Raji (cell line): ENCODE data around the gene KIF4A.

Experiments used
- POLR2A ChIP-seq: IDR thresholded peaks from 2 replicates; pipeline ENCODE4 v1.6.1; 2011; ENCODE audit warnings: low read depth, low read length, control low read depth; ENCODE audit not compliant: insufficient read depth

Gene KIF4A

DNA sequence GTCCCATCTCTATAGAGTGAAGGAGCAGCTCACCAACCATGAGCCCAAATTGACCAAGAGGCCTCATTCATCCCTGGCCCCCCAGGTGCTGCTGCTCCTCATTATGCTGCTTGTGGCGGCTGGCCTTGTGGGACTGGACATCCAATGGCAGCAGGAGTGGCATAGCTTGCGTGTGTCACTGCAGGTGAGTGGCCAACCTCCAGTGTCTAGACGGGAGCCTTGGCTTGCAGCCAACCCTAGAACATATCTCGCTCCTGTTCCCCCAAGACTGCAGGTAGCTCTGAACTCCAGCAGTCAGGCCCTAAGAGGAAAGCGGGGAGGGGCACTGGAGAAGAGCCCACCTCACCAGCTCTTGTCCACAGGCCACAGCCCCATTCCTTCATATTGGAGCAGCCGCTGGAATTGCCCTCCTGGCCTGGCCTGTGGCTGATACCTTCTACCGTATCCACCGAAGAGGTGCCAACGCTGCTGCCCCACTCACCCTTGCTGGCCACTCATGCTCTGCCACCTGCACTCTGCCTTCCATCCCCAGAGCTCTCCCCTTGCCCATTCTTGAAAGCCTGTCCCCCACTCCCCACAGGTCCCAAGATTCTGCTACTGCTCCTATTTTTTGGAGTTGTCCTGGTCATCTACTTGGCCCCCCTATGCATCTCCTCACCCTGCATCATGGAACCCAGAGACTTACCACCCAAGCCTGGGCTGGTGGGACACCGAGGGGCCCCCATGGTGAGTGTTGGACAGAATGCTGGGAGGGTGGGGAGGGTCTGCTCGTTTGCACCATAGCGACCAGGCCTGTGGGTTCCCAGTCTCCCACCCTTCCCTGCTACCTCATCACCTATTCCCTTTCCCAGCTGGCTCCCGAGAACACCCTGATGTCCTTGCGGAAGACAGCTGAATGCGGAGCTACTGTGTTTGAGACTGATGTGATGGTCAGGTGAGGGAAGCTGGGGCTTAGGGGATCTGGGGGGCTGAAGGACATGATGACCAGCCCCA, 136.7 kb downstream of the KIF4A start:
- no peak for TF ChIP-seq POLR2A

DNA sequence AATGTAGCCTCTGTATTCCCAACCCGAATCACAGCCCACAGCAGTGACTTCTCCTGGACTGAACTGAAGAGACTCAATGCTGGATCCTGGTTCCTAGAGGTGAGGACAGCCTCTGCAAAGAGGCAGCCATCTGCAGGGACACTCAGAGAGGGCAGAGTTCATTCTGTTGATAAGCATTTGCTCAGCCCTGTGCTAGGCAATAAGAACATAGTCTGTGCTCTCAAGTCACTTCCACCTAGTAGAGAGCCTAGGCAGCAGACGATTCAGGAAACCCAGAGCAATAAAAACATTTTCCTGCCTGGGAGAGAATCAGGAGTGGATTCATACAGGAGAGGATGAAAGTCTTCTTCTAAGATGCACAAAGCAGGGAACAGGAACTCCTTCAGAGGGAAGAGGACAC, 137.5 kb downstream of the KIF4A start:
- no peak for TF ChIP-seq POLR2A

DNA sequence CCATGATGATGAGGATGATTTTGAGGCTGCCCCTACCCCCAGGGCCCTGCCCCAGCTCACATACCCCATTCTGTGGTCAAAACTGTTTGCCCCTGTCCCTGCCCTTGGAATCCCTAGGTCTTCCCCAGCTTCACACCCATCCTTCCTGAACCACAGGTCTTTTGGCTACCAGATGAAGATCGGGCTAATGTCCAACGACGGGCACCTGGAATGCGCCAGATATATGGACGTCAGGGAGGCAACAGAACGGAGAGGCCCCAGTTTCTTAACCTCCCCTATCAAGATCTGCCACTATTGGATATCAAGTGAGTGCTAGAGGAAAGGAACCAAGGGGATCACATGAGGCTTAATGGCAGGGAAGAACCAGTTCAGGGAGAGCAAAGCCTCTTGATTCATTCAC, 139.9 kb downstream of the KIF4A start:
- no peak for TF ChIP-seq POLR2A

DNA sequence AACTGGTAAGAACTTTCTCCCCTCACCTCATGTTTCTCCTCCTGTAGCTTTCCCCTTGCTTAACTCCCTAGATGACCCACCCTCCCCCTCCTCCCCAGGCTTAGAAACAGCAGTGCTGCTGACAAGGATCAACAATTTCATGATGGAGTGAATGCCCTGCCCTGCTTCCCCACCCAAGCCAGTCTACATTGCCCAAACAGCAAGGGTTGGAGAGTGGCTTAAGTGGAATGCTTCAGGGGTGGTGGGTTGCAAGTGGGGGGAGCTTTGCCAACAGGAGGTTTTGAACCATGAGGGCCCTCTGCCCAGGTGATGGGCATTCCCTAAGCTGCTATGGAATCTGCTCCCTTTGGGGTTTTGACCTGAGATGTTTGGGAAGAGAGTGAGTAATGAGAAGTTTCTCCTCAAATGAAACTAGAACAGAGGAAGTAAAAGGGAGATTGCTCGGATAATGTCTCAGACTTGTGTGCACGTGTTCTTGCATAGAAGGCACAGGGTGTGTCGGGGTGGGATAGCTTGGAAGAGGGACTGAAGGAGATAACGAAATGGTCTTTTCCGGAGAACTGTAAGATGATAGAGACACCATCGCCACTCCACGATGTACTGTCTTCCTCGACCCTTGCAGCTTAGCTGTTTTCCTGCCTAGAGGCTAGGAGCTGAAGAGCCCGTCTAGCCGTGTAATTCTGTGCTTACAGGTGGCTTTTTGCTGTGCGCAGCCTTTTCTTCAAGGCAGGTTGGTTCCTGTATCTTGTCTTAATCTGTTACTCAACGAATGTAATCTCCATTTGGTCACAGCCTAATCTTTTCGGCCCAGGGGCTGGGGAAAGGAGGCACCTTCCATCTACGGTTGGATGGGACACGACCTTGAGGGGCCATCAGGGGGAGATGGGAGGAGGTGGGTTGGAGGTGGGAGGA, 143.3 kb downstream of the KIF4A start:
- no peak for TF ChIP-seq POLR2A

DNA sequence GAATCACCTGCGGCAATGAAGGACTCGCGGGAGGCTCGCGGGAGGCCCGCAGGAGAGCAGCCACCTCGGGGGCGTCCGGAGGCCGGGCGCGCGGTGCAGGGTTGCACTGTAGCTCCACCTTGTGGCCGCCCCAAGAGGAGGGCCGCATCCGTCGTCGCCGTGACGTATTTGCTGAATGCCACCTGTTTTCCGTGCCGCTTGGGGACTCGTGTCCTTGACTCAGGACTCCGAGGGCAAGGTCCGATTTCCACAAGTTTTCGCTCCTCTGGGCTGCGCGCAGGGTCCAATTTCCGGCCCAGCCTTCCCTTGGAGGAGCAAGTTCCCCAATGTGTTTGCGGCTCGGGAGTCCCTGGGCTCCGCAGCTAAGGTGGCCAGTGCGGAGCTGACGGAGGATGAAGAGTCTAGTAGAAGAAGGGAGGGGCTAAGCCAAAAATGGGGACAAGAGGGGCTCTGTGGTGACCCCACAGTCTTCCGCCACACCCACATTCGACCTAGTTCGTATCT, 144.0 kb downstream of the KIF4A start:
- TF ChIP-seq POLR2A = 0 out of 2 replicates have a peak, but pooled peaks have one; percentile 17

DNA sequence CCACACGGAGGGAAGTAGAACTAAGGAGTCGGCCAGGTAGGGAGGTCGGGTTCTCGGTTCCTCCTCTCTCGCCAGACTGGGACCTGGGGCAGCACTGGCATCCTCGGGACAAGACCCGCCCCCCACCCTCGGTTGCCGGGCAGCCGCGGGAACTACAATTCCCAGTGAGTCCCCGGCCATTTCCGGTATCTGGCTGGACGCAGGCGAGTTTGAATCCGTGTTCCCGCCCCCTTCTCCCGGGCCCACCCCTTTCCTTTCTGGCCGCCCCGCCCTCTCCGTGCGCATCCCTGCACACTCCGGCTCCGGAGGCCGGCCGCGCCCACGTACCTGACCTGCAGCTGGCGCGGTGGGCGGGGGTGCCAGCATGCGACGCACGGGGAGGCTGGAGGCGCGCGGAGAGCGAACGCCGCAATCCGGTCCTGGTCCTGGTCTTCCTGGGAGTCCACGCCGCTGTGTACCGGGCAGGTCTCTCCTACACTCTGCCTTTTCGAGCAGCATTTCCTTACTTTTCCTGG, 144.5 kb downstream of the KIF4A start:
- no peak for TF ChIP-seq POLR2A

DNA sequence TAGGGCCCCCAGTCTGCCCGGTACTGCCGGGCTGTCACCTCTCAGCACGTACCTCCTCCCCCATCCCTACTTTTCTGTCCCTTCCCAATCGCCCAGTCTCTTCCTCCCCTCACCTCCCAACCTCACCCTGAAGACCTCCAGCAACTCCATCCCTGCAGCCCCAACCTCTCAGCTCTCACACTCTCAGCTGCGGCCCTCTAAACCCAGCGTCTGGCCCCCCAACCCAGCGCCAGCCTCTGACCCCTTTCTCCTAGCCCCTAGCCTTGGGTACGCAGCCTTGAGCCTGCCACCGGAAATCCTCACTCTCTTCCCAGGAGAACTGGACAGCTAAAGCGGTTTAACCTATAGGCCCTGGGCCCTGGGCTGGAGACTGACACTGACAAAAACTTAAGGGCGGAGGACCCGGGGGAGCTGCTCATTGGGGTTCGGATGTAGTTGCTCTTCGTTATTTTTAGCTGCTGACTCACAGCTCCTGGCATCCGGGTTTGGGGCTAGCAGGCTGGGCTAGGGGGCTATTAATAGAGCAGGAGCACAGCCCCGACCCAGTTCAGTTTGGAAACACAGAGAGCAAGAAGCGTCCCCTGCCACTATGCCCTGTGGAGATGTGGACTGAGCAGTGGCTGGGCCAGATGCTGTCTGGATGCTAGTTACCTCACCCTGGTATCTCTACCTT, 145.1 kb downstream of the KIF4A start:
- no peak for TF ChIP-seq POLR2A

DNA sequence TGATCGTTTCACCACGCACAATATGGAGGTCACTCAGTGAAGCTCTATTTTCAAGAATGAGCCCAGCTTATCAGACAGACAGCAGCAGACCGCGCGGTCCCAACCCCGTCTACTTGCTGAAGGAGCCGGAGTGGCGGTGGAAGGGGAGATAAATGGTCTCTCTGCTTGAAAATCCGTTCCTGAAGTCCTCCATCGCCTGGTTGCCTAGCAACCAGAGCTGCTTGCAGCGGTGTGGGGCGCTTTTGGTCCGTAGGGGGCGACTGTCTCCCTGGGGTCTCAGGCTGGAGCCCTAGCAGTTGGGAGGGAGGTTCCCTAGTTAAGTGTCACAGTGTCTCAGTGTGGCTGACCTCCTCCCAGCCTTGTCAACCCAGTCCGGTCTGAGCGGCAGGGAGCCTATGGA, 146.4 kb downstream of the KIF4A start:
- no peak for TF ChIP-seq POLR2A

DNA sequence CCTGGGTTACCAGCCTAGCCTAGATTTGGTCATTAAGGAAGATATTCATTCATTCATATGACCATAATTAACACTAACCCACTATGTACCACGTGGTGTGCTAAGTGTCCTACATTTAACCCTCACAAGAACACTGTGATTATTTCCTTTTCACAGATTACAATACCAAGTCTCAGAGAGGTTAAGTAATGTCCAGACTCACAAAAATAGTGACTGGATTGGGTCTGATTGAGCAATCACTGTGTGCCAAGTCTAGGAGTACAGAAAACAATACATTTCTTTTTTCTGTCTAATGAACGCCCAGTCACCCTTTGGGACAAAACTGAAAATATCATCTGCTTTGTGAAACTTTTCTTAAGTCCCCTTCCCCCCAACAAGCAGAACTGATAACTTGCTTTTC, 147.1 kb downstream of the KIF4A start:
- TF ChIP-seq POLR2A = no peak

DNA sequence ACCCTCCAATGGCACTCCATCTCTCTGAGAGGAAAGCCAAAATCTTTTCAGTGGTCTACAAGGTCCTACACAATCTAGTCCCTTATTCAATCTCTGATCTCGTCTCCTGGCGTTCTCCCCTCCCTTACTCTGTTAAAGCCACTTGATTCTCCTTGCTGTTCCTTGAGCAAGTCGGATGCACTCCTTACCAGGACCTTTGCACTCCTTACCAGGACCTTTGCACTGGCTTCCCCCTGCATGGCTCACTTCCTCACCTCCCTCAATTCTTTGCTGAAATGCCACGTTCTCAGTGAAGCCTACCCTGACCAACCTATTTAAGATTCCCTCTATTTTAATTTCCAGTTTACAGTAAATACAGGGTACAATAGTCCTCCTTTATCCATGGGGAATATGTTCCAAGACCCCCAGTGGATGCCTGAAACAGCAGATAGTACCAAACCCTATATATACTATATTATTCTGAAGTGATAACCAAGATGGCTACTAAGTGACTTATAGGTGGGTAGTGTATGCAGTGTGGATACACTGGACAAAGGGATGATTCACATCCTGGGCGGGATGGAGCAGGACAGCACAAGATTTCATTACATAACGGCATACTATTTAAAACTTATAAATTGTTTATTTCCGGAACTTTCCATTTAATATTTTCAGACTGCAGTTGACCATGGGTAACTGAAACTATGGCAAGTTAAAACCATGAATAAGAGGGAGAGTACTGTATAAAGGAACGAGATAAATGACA, 148.2 kb downstream of the KIF4A start:
- TF ChIP-seq POLR2A = no peak

DNA sequence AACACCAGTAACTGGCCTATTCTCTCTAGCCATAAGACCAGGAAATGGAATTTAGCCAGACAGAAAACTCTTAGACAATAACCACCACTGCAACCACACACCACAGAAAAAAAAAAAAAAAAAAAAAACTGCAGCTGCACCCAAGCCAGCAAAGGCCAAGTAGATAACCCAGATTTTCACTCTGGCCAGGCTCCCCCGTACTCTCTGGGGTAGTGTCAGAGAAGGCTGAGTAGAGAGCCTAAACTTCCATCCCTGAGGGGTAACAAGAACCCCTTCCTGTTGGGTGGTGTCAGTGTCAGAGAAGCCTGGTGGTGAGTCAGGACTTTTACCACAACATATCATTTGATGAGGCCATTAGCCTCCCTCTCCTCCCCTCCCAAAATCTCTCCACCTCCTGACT, 149.1 kb downstream of the KIF4A start:
- TF ChIP-seq POLR2A = no peak

DNA sequence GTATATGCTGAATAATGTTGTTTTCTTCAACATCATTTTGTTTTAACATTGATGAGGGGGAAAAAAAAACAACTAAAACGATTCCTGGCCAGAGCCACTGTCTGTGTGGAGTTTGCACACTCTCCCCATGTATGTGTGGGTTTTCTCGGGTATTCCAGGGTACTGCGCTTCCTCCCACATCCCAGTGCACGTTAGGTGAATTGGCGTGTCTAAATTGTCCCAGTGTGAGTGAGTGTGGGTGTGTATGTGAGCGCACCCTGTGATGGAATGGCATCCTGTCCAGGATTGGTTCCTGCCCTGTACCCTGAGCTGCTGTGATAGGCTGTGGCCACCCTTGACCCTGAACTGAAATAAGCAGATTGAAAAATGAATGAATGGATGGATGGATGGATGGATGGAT, 152.3 kb downstream of the KIF4A start:
- TF ChIP-seq POLR2A = no peak

DNA sequence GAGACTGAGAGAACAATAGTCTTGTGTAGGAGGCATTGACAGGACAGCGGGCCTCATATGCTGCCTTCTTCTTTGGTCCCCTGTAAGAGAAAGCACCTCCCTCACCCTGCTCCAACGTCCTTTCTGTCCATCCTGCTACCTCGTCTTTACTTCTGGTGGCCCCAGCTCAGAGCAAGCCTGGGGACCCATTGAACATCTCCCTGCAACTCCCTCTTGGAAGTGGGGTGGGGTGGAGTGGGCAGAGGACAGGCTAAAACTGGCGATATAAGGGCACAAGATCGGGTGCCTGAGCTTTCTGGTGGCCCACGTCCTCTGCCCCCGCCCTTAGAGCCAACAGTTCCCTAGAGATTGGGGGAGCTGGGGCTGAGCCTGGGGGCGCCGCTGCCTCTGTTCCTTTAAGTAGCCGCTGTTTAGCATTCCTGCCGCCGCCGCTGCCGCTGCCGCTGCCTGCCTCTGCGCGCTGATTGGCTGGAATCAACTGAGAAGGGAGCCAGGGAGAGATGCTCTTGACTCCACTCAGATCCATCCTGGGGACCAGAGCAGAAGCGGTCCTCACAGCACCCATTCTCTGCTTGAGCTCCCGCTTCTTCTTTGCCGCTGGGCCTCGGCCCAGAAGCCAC, 154.5 kb downstream of the KIF4A start, which contains the start of gene DLG3:
Gene DLG3, plus strand, starts transcription at position 510 of the 620 bp plus-strand sequence. CDS start 367 bp downstream, outside the sequence.
- TF ChIP-seq POLR2A = no peak
